ENCODE results near the gene GLIS1.

The GLIS1 gene

GRCh38 chr1:53735681-53736080 lies 3.3 kb downstream of the GLIS1 start:
- DNase-seq: no peak

GRCh38 chr1:53735261-53735660 lies 3.7 kb downstream of the GLIS1 start:
- DNase-seq: no peak

GRCh38 chr1:53734650-53735211 lies 4.2 kb downstream of the GLIS1 start:
- peak; percentile 76 for DNase-seq

GRCh38 chr1:53733975-53734649 lies 4.9 kb downstream of the GLIS1 start:
- DNase-seq: peak; percentile 92

GRCh38 chr1:53733447-53733931 lies 5.5 kb downstream of the GLIS1 start:
- no peak for DNase-seq

- peak; percentile 97 for DNase-seq
These were observed 6.0 kb downstream of the GLIS1 start for GRCh38 chr1:53732912-53733317.

GRCh38 chr1:53732409-53732808 lies 6.6 kb downstream of the GLIS1 start:
- DNase-seq: no peak

GRCh38 chr1:53731779-53732305 lies 7.1 kb downstream of the GLIS1 start:
- DNase-seq: peak; percentile 65

- peak; percentile 58 for DNase-seq
These were observed 7.8 kb downstream of the GLIS1 start for GRCh38 chr1:53731043-53731600.

GRCh38 chr1:53730224-53730865 lies 8.6 kb downstream of the GLIS1 start:
- no peak for DNase-seq

GRCh38 chr1:53729456-53730223 lies 9.3 kb downstream of the GLIS1 start:
- DNase-seq: no peak

- DNase-seq: peak; percentile 60
These were observed 10.1 kb downstream of the GLIS1 start for GRCh38 chr1:53728702-53729455.

- no peak for DNase-seq
These were observed 10.8 kb downstream of the GLIS1 start for GRCh38 chr1:53728196-53728595.

- DNase-seq: no peak
These were observed 11.4 kb downstream of the GLIS1 start for GRCh38 chr1:53727461-53728092.

- no peak for DNase-seq
These were observed 12.9 kb downstream of the GLIS1 start for GRCh38 chr1:53726009-53726600.

GRCh38 chr1:53725238-53725689 lies 13.7 kb downstream of the GLIS1 start:
- no peak for DNase-seq

GRCh38 chr1:53722025-53722424 lies 16.9 kb downstream of the GLIS1 start:
- no peak for DNase-seq

GRCh38 chr1:53721088-53721487 lies 17.9 kb downstream of the GLIS1 start:
- no peak for DNase-seq

GRCh38 chr1:53719469-53719868 lies 19.5 kb downstream of the GLIS1 start:
- no peak for DNase-seq

GRCh38 chr1:53718443-53718842 lies 20.5 kb downstream of the GLIS1 start:
- DNase-seq: no peak

All from fibroblast of skin of back (primary cell).